Activated CD8-positive, alpha-beta memory T cell treated with anti-CD3 and anti-CD28 coated beads, Interleukin-2, amount 10 ng/mL, durations not matched to agents 7 days and 5 days (primary cell): ENCODE data around the gene TMCO4. TPM values are rescaled to one million over a fixed set of nuclear protein-coding genes. Genes with fewer than 3 reads are reported as not detected.
A peak's percentile ranks its signal among the peaks of the same experiment; 100 is the strongest.
"Not testable (repeated sequence)": the region's sequence is repeated elsewhere in the genome, so short reads cannot be mapped to it uniquely, and the experiment has no call there.

Source experiments
- ATAC-seq: fragments of 150-1000 bp; cut with Tn5 transposase; one replicate; pipeline ENCODE4 v1.10.0; 2021; ENCODE audit warnings: moderate library complexity
- CTCF ChIA-PET: fragments of 350-600 bp; sonication (Branson Sonifier 250); formaldehyde crosslinking; loops from one replicate; lab custom pipeline; 2021; ENCODE audit warnings: antibody characterized with exemption; lab: Charles Lee
- DNase-seq: peaks from one replicate; pipeline ENCODE4 v3.0.0-alpha.2; 2020
- H3K27ac Mint-ChIP-seq: one replicate; pipeline ENCODE4 v1.8.0; 2021; ENCODE audit warnings: mild to moderate bottlenecking, mixed read lengths
- H3K27me3 Mint-ChIP-seq: one replicate; pipeline ENCODE4 v1.8.0; 2021; ENCODE audit warnings: mixed read lengths
- H3K36me3 Mint-ChIP-seq: one replicate; pipeline ENCODE4 v1.8.0; 2021; ENCODE audit warnings: mild to moderate bottlenecking, mixed read lengths
- H3K4me1 Mint-ChIP-seq: one replicate; pipeline ENCODE4 v1.8.0; 2021; ENCODE audit warnings: mixed read lengths
- H3K4me3 Mint-ChIP-seq: one replicate; pipeline ENCODE4 v1.8.0; 2021; ENCODE audit warnings: mild to moderate bottlenecking, moderate library complexity, mixed read lengths
- H3K9me3 Mint-ChIP-seq: one replicate; pipeline ENCODE4 v1.8.0; 2022; ENCODE audit warnings: low read depth, mixed read lengths
- total RNA-seq, 2 experiments: library from RNA; stranded (reverse); gene quantifications; one replicate each; pipeline ENCODE4 v1.2.3, GENCODE V29; 2021

TMCO4 gene
- total RNA-seq, 2 experiments from 2014 or later = 18.4 to 18.6 TPM

DNA sequence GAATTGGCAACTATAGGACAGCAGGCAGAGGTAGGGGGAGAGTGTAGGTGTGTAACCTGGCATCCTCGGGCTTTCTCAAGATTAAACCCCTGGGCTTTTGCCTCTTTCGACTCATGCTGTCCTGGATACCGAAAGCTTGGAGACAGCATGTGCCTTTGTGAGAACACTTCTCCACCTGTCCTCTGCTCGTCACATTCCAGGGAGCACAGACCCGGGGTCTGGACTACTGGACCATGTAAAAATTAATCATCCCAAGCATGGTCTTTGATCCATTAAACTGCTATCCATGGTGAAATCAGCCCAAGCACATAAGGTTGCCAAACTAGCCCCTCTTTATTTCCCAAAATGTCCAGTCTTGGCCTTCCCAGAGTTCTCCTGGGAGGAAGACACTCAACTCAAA lies 24.3 kb upstream of the TMCO4 start:
- CTCF ChIA-PET = no interaction called here
- H3K4me1 Mint-ChIP-seq = peaks cover 8% of the 10 kb centered on the region

DNA sequence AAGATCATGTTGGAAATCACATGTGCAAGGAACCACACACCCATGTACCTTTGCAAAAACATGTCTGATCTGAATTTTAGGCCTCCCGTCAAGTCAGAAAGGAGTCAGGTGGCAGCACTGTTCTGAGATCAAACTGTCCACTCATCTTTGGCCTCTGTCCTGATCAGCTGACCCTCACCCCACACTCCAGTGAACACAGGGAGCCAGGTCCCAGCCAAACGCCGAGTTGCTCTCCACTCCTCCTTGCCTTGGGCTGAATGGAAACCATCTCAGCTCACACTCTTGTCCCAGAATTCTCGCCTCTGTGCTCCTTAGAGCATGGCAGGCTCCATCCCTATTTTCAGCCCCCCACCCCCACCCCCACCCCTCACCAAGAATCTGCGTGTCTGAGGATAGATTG lies 20.0 kb upstream of the TMCO4 start:
- Mint-ChIP-seq H3K9me3 (no peaks in the 10 kb centered on the region), H3K4me1 (peaks cover 4% of the 10 kb centered on the region), H3K27me3 (peaks cover 9% of the 10 kb centered on the region), H3K36me3 (no peaks in the 10 kb centered on the region), H3K4me3 (no peak overlapping the region), H3K27ac (no peak overlapping the region)
- ATAC-seq (no peak), DNase-seq (no peak)
- CTCF ChIA-PET = no interaction called here

More for the DNA sequence above, 24.3 kb upstream of the TMCO4 start:
- H3K27ac Mint-ChIP-seq = no peak overlapping the region
- ATAC-seq (no peak), DNase-seq (no peak)
- H3K9me3 Mint-ChIP-seq = no peaks in the 10 kb centered on the region
- peaks cover 13% of the 10 kb centered on the region for H3K27me3 Mint-ChIP-seq
- no peak overlapping the region for H3K4me3 Mint-ChIP-seq
- no peaks in the 10 kb centered on the region for H3K36me3 Mint-ChIP-seq

DNA sequence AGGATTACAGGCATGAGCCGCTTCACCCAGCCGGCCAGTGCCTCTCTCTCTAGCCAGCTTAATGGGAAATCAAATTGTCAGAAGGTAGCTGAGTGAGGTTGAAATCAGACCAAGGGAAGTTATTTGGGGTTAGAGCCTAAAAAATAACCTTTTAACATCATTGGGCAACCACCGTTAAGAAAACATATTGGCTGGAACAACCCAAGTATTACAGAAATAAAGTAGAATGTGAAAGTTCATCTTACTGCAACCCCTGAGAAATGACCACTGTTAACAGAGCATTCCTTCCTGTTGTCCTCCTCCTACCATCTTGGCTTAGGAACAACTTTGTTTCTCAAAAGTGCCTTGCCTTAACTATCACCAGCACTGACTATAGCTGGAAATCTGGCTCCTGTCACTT lies 18.6 kb upstream of the TMCO4 start:
- no peak for ATAC-seq
- Mint-ChIP-seq H3K36me3 (no peaks in the 10 kb centered on the region), H3K27me3 (peaks cover 9% of the 10 kb centered on the region), H3K4me1 (no peaks in the 10 kb centered on the region), H3K27ac (no peak overlapping the region), H3K9me3 (no peaks in the 10 kb centered on the region), H3K4me3 (no peak overlapping the region)
- CTCF ChIA-PET = no interaction called here
- no peak for DNase-seq

- H3K36me3 Mint-ChIP-seq = no peaks in the 10 kb centered on the region
- ATAC-seq (no peak), DNase-seq (no peak)
- H3K4me3 Mint-ChIP-seq = no peak overlapping the region
- CTCF ChIA-PET = no interaction called here
- no peaks in the 10 kb centered on the region for H3K4me1 Mint-ChIP-seq
- peaks cover 9% of the 10 kb centered on the region for H3K27me3 Mint-ChIP-seq
- no peak overlapping the region for H3K27ac Mint-ChIP-seq
- no peaks in the 10 kb centered on the region for H3K9me3 Mint-ChIP-seq
These were observed 17.4 kb upstream of the TMCO4 start for GRCh38 chr1:19817160-19817559.

DNA sequence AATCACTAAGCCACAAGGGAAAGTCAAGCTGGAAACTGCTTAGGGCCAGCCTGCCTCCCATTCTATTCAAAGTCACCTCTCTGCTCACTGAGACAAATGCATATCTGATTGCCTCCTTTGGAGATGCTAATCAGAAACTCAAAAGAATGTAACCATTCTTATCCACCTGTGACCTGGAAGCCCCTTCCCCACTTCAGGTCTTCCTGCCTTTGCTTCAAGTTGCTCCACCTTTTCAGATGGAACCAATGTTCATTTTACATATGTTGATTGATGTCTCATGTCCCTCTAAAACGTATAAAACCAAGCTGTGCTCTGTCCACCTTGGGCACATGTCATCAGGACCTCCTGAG lies 17.0 kb upstream of the TMCO4 start:
- DNase-seq, ATAC-seq, H3K27me3 Mint-ChIP-seq, H3K36me3 Mint-ChIP-seq, H3K9me3 Mint-ChIP-seq, H3K4me3 Mint-ChIP-seq, H3K4me1 Mint-ChIP-seq, H3K27ac Mint-ChIP-seq, CTCF ChIA-PET: not testable (repeated sequence)

DNA sequence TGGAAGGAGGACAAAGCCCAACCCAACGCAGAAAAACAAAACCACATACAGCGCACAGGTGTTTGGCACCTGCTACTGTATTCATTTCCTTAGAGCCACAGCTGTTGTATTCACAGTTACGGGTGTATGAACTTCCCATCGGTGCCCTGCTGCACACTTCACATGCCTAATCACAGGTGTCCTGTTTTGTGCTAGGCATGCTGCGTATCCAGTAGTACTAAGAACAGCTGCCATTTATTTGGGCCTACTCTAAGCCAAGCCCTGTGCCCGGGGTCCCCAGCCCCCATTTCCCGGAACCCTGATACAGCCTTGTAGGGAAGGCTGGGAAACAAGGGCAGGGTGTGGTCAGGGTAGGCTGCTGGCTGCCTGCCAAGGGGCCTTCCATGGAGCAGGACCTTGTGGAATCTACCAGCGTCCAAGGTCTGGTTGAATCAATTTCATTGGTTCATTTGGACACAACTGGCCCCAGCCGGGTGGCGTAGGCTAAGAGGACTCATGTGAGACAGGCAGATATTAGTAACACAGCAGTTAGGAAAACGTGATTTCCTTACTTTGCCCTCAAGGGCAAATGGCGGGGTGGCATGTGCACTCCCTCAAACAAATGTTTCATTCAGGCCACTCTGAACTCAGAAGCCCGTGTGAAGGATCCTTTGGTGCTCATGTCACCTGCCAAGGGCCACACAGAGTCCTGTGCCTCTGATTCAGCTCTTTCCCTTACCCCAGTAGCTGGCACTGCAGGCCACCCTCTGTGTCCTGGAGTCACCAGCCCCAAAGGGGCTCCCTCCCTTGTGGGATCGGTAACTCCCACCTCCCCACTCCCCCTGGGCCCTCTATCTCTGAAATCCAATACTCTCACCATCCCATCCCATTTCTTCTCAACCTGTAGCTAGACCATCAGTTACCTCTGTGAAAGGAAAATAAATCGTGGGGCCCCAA lies 16.4 kb upstream of the TMCO4 start:
- Mint-ChIP-seq H3K9me3 (no peaks in the 10 kb centered on the region), H3K4me3 (no peak overlapping the region), H3K27me3 (peaks cover 11% of the 10 kb centered on the region), H3K27ac (no peak overlapping the region), H3K36me3 (no peaks in the 10 kb centered on the region), H3K4me1 (no peaks in the 10 kb centered on the region)
- ATAC-seq (no peak), DNase-seq (no peak)
- CTCF ChIA-PET = no interaction called here

- H3K4me3 Mint-ChIP-seq = no peak within 1 kb of the TSS
- ATAC-seq (no peak), DNase-seq (no peak)
- H3K36me3 Mint-ChIP-seq = no peaks in the 10 kb centered on the region
- no peak within 1 kb of the TSS for H3K27ac Mint-ChIP-seq
- H3K9me3 Mint-ChIP-seq = no peaks in the 10 kb centered on the region
- peaks cover 11% of the 10 kb centered on the region for H3K27me3 Mint-ChIP-seq
- CTCF ChIA-PET = no interaction called here
- H3K4me1 Mint-ChIP-seq = no peaks in the 10 kb centered on the region
These were observed 15.2 kb upstream of the TMCO4 start, which contains the start of gene RNF186 for GRCh38 chr1:19814681-19815503. RNF186 (minus strand) TSS chr1:19815283; CDS start chr1:19815101, 182 bp downstream.

DNA sequence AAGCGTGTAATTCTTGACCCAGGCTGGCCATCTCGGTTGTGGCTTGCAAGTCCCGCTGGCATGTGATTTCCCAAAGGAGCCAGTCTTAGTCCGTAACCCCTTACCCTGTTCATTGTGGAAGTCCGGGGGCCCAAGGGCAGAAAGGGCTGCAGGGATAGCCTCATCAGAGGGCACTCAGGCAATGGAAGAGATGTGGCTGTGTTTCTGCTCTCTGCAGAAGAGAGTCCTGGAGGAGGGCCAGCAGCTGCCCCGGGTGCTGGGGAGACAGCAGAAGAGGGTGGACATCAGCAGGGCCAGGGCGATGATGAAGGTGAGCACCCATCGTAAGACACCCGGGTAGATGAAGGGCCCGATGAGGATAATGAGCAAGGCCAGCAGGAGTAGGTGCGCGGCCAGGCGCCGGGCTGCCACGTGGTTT lies 14.5 kb upstream of the TMCO4 start:
- peak; percentile 27 for DNase-seq
- H3K9me3 Mint-ChIP-seq = no peaks in the 10 kb centered on the region
- no peak overlapping the region for H3K27ac Mint-ChIP-seq
- H3K4me3 Mint-ChIP-seq = no peak overlapping the region
- CTCF ChIA-PET = interaction anchor here (1.0 to 1.1 kb wide), 2 partner anchors 9 to 111 kb away, joined by 3 read pairs; no protein-coding TSS in a partner anchor
- H3K36me3 Mint-ChIP-seq = no peaks in the 10 kb centered on the region
- no peak for ATAC-seq
- no peaks in the 10 kb centered on the region for H3K4me1 Mint-ChIP-seq
- peaks cover 10% of the 10 kb centered on the region for H3K27me3 Mint-ChIP-seq

DNA sequence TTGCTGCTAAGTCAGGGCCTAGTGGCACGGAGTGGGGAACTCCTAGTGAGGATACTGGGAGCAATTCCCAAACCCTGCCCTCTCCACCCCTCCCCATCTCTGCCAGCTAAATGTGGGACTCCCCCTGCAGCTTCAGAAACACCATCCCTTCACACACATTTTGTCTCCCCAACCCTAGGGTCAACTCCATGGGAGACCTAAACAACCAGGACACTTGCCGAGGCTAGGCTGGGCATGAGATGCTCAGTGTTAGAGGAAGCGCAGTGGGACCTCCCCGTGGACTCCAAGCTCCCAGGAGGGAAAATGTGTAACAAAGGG lies 13.9 kb upstream of the TMCO4 start:
- Mint-ChIP-seq H3K4me1 (no peaks in the 10 kb centered on the region), H3K27me3 (peaks cover 10% of the 10 kb centered on the region), H3K9me3 (no peaks in the 10 kb centered on the region), H3K27ac (no peak overlapping the region), H3K4me3 (no peak overlapping the region), H3K36me3 (no peaks in the 10 kb centered on the region)
- no peak for DNase-seq
- no peak for ATAC-seq
- CTCF ChIA-PET = interaction anchor here (0.9 to 1.1 kb wide), 3 partner anchors 9 to 110 kb away, joined by 3 read pairs; no protein-coding TSS in a partner anchor

- no peak overlapping the region for H3K4me3 Mint-ChIP-seq
- ATAC-seq = no peak
- no peak for DNase-seq
- peaks cover 10% of the 10 kb centered on the region for H3K27me3 Mint-ChIP-seq
- no peaks in the 10 kb centered on the region for H3K4me1 Mint-ChIP-seq
- H3K36me3 Mint-ChIP-seq = no peaks in the 10 kb centered on the region
- H3K27ac Mint-ChIP-seq = no peak overlapping the region
- CTCF ChIA-PET = interaction anchor here (0.9 to 1.1 kb wide), 3 partner anchors 10 to 110 kb away, joined by 3 read pairs; no protein-coding TSS in a partner anchor
- no peaks in the 10 kb centered on the region for H3K9me3 Mint-ChIP-seq
These were observed 13.3 kb upstream of the TMCO4 start for GRCh38 chr1:19812875-19813642.

- Mint-ChIP-seq H3K36me3 (no peaks in the 10 kb centered on the region), H3K9me3 (no peaks in the 10 kb centered on the region), H3K27me3 (peaks cover 4% of the 10 kb centered on the region), H3K4me3 (no peak overlapping the region), H3K27ac (no peak overlapping the region), H3K4me1 (no peaks in the 10 kb centered on the region)
- DNase-seq (peak; percentile 63), ATAC-seq (peak; percentile 61)
- CTCF ChIA-PET = interaction anchor here (0.6 to 1.6 kb wide), 8 partner anchors 9 to 342 kb away, joined by 3 to 7 read pairs (median 3); no protein-coding TSS in a partner anchor
These were observed 11.6 kb upstream of the TMCO4 start for GRCh38 chr1:19811206-19811851.

- H3K27ac Mint-ChIP-seq = no peak overlapping the region
- DNase-seq (no peak), ATAC-seq (no peak)
- no peak overlapping the region for H3K4me3 Mint-ChIP-seq
- H3K27me3 Mint-ChIP-seq = peaks cover 7% of the 10 kb centered on the region
- CTCF ChIA-PET = interaction anchor here (0.9 to 1.6 kb wide), 3 partner anchors 8 to 148 kb away, joined by 3 to 5 read pairs (median 4); no protein-coding TSS in a partner anchor
- H3K9me3 Mint-ChIP-seq = no peaks in the 10 kb centered on the region
- no peaks in the 10 kb centered on the region for H3K36me3 Mint-ChIP-seq
- no peaks in the 10 kb centered on the region for H3K4me1 Mint-ChIP-seq
These were observed 9.5 kb upstream of the TMCO4 start for GRCh38 chr1:19809044-19809750.
